Lung (tissue), 12 donors: ENCODE data around the gene DIP2B. TPM values are rescaled to one million over a fixed set of nuclear protein-coding genes. Genes with fewer than 3 reads are reported as not detected.

Experiments
- ATAC-seq: fragments of 200-7000 bp; cut with Tn5 transposase; one replicate; pipeline ENCODE4 v1.9.1; 2020; ENCODE audit warnings: moderate number of reproducible peaks; ENCODE audit not compliant: insufficient read depth, low FRiP score
- DNase-seq, 3 donors: peaks; one replicate each; pipeline ENCODE4 v3.0.0-alpha.2; 2013 to 2017
- H3K27ac ChIP-seq, 2 donors: one replicate each; pipeline ENCODE4 v1.5.1; 2013; ENCODE audit warnings: mild to moderate bottlenecking in 2 of 2, moderate library complexity in 2 of 2, control low read depth in 1 of 2, inconsistent platforms in 1 of 2, low read depth in 1 of 2, low read length in 1 of 2
- H3K27me3 ChIP-seq, 3 donors: one replicate each; pipeline ENCODE4 v1.5.1; 2013; ENCODE audit warnings: low read length in 2 of 3; ENCODE audit not compliant: control insufficient read depth in 3 of 3, insufficient read depth in 3 of 3
- H3K36me3 ChIP-seq, 4 donors: one replicate each; pipeline ENCODE4 v1.5.1; 2013; ENCODE audit warnings: low read length in 4 of 4, mild to moderate bottlenecking in 1 of 4, moderate library complexity in 1 of 4; ENCODE audit not compliant: control insufficient read depth in 4 of 4, insufficient read depth in 4 of 4
- H3K4me1 ChIP-seq, 5 donors: one replicate each; pipeline ENCODE4 v1.5.1; 2013; ENCODE audit warnings: low read length in 5 of 5, mild to moderate bottlenecking in 2 of 5, moderate library complexity in 1 of 5; ENCODE audit not compliant: control insufficient read depth in 5 of 5, insufficient read depth in 5 of 5
- H3K4me3 ChIP-seq: one replicate; pipeline ENCODE4 v1.5.1; 2013; ENCODE audit warnings: mild to moderate bottlenecking, control low read depth, moderate library complexity
- H3K9ac ChIP-seq, 2 donors: one replicate each; pipeline ENCODE4 v1.5.1; 2013; ENCODE audit warnings: low read length in 2 of 2, control low read depth in 1 of 2; ENCODE audit not compliant: insufficient read depth in 1 of 2
- H3K9me3 ChIP-seq, 4 donors: one replicate each; pipeline ENCODE4 v1.5.1; 2013; ENCODE audit warnings: low read length in 3 of 4, mild to moderate bottlenecking in 1 of 4, moderate library complexity in 1 of 4; ENCODE audit not compliant: control insufficient read depth in 4 of 4, insufficient read depth in 3 of 4
- CTCF ChIP-seq: IDR thresholded peaks from 2 replicates; pipeline ENCODE4 v1.5.1; 2012; ENCODE audit warnings: mild to moderate bottlenecking; ENCODE audit errors: control extremely low read depth, extremely low read depth
- WGBS, 2 donors: extraction: QIAGEN DNeasy Blood & Tissue Kit; methylation state at CpG; one replicate each; pipeline ENCODE4 v1.1.7; 2013; 5-methylcytosine and 5-hydroxymethylcytosine counted together
- polyA plus RNA-seq, 2 donors: library from polyadenylated mRNA; stranded (reverse); fragments of 200-250 nt; gene quantifications; one replicate each; pipeline ENCODE4 v1.2.1, GENCODE V29; 2013
- total RNA-seq, 2 donors: library from RNA; depleted of rRNA in 1 of 2; stranded (reverse); fragments of >200 nt in 1 of 2; gene quantifications; one replicate each; pipeline ENCODE4 v1.2.1, GENCODE V29; 2014 to 2021
- donor health status: control.
- donor health status: control.
- donor health status: Bipolar disorder and iron deficiency.
- donor health status: healthy.
- donor health status: DM: yes; HTN: yes; CAD: no.

The DIP2B gene
- total and polyA plus RNA-seq, 4 donors, result 4.2 to 55.8 (median 18.6) TPM

GRCh38 chr12:50545786-50546185 lies 41.0 kb downstream of the DIP2B start:
- H3K27ac ChIP-seq, result no peak overlapping the region
- ATAC-seq (no peak), DNase-seq (no peak)
- H3K4me3 ChIP-seq, result no peak overlapping the region
- no peaks in the 10 kb centered on the region for H3K27me3 ChIP-seq
- TF ChIP-seq CTCF, result no peak
- H3K9ac ChIP-seq, result no peak overlapping the region
- no peaks in the 10 kb centered on the region for H3K36me3 ChIP-seq
- 65 to 72% methylated on average over 5 of the region's 5 CpGs for whole genome bisulfite sequencing, 2 donors
- no peaks in the 10 kb centered on the region for H3K9me3 ChIP-seq
- H3K4me1 ChIP-seq, result peaks cover 0 to 12% (median under 1%) of the 10 kb centered on the region in 5 donors

- H3K4me3 ChIP-seq, result no peak overlapping the region
- TF ChIP-seq CTCF, result no peak
- DNase-seq (no peak), ATAC-seq (no peak)
- H3K27me3 ChIP-seq, result no peaks in the 10 kb centered on the region
- H3K9ac ChIP-seq, result no peak overlapping the region
- H3K36me3 ChIP-seq, result no peaks in the 10 kb centered on the region
- no peak overlapping the region for H3K27ac ChIP-seq
- 84 to 88% methylated on average over 6 of the region's 6 CpGs for WGBS, 2 donors
- no peaks in the 10 kb centered on the region for H3K9me3 ChIP-seq
- H3K4me1 ChIP-seq, result peaks cover 0 to 12% (median 2%) of the 10 kb centered on the region in 5 donors
Measured at GRCh38 chr12:50546441-50547318, 41.9 kb downstream of the DIP2B start.

- TF ChIP-seq CTCF, result no peak
- Histone ChIP-seq H3K36me3 (no peaks in the 10 kb centered on the region), H3K27me3 (no peaks in the 10 kb centered on the region), H3K9me3 (no peaks in the 10 kb centered on the region), H3K4me1 (peaks cover 0 to 12% (median 2%) of the 10 kb centered on the region in 5 donors), H3K9ac (no peak overlapping the region), H3K4me3 (no peak overlapping the region), H3K27ac (no peak overlapping the region)
- ATAC-seq (no peak), DNase-seq (no peak)
- WGBS, 2 donors, result 91 to 97% methylated on average over 2 of the region's 2 CpGs
Measured at GRCh38 chr12:50547742-50548141, 43.0 kb downstream of the DIP2B start.
